UCSD-AML1 (cell line): ENCODE results near the gene CELSR2.
"Not testable (repeated sequence)": the region's sequence is repeated elsewhere in the genome, so short reads cannot be mapped to it uniquely, and the experiment has no call there.

Source experiments
- DNase-seq: peaks from one replicate; lab custom pipeline; 2025; ENCODE audit not compliant: unreplicated experiment; lab: John Stamatoyannopoulos, UW

Gene CELSR2

DNA sequence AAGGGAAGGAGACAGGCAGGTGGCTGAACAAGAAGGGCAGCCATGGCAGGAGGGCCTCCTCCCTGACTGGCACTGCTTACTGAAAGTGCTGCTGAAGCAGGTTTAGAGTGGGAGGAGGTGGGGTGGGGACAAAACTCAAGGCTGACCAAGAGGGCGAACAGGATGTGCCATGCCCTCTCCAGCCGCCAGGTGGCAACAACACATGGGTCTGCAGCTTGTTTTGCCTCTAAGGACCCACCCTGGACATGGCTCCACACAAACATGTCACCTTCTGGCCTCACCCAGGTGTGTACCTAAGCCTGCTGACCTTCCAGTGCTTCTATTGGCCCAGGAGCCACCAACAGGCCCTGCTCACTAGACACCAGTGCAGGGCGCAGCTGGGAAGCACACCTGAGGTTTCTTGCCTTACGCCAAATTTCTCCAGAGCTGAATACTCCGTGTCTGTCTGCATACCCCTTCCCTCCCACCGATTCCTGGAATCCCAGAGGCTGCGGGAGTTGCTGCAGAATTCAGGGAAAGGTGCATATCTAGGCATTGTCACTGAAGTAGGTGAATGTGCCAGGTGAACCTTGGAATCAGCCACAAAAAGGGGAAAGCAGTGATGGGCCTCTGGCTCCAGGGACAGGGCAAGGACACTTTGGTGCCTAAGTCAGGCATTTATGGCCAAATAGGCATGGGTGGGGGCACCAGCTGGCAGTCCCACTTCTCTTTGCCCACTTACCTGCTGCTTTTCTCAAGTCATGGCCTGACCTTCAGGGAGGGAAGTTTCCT, 28.3 kb downstream of the CELSR2 start:
- DNase-seq = peak; percentile 81

DNA sequence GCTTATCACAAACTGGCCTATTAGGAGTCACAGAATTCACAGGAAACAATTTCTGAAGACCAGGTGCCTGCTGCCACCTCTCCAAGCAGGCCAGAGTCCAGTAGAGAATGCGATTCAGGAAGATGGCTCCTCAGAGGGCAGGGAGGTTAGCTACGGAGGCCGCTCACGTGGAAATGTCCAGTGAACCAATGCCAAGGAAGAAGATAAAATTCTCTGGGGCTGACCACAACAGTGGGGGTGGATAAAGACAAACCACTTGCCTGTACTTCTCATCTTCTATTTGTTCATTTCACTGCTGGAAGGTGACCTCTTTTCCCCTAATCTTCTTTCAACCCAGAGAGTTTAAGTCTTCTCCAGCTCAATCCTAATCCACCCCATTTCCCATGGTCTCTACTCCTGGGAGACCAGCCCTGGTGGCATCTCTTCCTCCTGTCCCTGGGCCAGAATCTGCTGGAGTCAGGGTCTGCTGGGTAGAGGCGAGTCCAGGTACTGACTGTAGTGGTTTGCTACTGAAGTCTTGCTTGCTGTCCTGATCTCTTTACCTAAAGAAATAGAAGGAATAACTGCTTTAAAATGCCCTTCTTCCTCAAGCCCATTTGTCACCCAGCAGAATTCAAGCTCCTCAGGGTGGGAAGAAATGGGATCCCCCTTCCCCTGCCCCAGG, 30.4 kb downstream of the CELSR2 start:
- DNase-seq = no peak

GRCh38 chr1:109280862-109281261, 31.5 kb downstream of the CELSR2 start:
- DNase-seq = no peak

DNA sequence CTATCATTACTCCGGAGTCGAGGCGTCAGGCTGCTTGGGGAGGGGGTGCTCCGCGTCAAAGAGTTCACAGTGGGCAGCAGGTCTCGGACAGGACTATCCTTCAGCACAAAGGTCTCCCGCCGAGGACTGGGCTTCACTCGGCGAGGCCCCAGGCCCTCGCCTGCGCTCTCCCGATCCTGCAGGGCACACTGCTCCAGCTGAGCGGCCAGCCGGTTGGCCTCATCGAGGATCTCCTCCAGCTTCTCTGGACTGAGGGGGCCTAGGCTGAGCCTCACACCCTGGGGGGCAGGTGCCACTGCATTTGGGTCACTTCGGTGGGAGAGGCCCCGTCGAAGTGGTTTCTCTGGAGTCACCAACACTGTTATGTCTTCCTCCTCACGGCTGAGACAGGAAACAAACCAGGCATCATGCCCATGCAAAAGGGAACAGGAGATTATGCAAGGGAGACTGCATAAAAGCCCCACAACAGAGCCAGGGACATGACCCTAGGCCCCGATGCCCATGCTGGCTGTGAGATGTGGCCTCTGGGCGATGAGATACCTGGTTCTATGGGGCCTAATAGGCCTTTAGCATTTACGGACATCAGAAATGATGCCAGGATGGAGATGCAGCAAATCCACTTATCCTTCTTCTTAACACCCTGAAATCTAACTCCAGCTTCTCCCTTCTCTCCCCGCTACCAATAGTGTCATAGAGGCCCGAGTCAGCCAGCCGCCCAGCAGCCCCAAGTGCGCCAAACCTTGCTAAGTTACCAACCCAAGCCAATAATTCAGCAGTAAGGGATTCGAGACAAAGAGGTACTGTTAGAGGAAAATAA, 32.5 kb downstream of the CELSR2 start:
- no peak for DNase-seq

- DNase-seq = no peak
Observed at GRCh38 chr1:109282497-109282951, 33.2 kb downstream of the CELSR2 start.

DNA sequence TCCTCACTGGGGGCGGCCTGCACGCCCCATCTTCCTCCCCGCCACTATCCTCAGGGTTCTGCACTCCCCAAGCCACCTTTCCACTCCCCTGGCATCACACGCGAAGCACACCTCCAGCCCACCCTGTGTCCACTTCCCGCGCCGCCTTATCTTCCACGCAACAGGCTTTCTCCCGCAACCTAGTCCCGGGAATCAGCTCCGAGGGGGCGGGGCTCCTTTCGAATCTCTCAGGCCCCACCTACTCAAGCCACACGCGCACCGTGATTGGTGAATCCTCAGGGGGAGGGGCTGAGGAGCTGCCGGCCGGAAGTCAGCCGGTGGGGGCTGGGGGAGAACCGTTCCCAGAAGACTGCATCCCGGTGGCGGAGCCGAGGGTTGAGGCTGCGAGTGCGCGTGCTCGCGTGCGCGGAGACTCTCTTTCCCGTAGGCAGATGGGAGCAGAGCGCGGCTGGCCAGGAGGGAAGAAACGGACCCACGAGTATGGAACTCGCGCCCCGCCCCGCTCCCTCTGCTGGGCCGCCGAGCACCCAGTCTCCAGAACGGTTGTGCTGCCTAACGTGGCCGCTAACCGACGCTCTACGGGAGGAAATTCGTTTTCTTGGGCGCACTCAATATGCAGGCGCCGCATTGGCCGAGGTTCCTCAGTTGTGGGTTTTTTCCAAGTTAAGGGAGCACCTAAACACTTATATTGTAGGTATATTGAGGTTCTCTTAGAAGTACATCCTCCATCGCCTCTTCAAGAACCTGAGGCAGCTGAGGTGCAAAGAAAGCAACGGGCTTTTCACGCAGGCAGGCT, 33.8 kb downstream of the CELSR2 start, which contains the start of gene PSRC1:
TSS of gene PSRC1 (minus strand) at position 194 of the 796 bp plus-strand sequence.
- peak; percentile 93 for DNase-seq

DNA sequence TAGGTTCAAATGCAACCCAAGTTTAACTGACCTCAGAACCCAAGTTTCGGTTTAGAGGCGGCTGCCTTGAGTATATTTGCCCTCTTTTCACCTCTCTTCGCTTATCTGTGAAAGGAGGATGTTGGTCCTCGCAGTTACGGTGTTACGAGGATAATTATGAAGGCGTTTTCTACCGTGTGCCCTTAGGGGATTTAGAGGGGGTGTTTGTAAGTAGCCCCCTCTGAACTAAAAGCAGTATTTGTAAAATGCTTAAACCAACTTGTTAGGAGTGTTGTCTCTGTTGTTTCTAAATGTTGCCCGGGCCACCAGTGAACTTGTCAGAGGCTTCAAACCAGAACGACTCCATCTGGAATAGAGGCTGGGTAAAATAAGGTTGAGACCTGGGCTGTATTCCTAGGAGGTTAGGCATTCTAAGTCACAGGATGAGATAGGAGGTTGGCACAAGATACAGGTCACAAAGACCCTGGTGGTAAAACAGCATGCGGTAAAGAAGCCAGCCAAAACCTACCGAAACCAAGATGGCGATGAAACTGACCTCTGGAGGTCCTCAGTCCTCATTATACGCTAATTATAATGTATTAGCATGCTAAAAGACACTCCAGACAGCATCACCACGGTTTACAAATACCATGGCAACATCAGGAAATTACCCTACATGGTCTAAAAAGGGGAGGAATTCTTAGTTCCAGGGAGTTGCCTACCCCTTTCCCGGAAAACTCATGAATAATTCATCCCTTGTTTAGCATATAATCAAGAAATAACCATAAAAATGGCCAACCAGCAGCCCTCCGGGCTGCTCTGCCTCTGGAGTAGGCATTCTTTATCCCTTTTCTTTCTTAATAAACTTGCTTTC, 34.6 kb downstream of the CELSR2 start:
- no peak for DNase-seq

DNA sequence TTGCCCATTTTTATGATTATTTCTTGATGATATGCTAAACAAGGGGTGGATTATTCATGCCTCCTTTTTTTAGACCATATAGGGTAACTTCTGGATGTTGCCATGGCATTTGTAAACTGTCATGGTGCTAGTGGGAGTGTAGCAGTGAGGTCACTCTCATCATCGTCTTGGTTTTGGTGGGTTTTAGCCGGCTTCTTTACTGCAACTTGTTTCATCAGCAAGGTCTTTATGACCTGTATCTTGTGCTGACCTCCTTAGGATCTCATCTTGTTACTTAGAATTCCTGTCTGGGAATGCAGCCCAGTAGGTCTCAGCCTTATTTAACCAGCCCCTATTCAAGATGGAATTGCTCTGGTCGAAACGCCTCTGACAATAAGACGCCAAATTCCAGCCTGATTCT, 37.4 kb downstream of the CELSR2 start:
- not testable (repeated sequence) for DNase-seq

DNA sequence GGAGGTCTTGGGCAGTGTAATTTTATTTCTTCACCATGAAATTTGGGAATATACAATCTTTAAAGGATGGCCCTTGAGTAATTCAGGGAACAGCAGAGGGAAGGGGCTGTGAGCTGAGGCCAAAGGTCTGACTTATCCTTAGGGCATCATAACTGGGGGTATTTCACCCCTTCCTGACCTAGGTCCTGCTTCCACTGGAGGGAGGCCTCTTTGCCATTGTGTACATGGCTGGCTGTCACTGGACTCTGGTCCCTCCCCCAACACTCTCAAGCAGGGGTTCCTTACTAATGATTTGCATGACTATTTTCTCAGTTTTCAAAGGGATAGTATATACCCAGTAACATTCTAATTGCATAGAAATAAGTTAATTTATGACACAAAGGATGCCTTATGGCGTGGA, 40.8 kb downstream of the CELSR2 start:
- DNase-seq = no peak

DNA sequence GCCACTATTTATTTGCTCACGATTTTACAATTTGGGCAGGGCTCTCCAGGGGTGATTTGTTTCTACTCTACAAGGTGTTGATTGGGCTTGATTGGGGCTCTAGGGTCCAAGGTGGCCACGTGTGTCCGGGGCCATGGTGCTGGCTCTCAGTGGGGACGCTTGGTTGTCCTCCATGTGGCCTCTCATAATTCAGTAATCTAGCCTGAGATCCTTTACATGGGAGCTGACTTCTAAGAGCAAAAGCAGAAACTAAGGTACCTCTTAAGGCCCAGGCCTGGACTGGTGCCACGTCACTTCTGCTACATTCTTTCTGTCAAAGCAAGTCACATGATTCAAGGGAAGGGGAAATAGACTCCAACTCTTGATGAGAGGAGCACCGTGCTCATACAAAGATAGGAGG, 41.7 kb downstream of the CELSR2 start:
- no peak for DNase-seq

DNA sequence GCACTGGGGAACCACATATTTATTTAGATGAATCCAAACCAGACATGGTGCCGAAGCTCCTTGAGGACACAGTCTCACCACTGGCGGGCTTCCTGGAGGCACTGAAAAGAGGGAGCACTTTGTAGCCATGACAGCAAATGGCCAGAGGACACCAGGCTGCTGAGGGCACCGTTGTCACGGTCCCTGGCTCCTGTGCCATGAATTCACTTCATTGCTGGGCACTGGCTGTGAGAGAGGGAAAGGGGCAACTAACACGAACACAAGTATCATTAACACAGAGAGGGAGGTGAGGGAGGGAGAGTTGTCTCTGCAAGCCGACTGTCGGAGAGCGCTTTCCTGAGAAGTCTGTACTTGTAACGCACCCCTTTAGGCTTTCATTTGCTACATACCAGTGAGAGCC, 43.0 kb downstream of the CELSR2 start:
- no peak for DNase-seq

DNA sequence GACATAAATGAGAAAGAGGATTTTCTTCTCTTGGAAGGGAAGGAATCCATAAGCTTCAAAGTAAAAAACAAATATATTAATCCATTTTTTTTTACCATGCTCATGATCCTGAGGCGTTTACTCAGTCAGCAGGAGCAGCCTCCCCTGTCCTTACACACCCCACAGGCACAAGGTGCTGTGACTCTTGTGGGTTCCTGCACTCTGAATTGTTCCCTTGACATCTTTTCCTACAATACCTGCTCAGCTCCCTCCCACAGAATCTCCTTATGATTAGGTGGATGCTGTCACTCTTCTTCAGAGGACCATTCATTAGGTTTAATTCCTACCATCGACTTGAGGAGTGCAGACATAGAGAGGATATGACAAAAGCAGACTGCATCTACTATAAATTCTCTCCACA, 43.7 kb downstream of the CELSR2 start:
- no peak for DNase-seq

DNA sequence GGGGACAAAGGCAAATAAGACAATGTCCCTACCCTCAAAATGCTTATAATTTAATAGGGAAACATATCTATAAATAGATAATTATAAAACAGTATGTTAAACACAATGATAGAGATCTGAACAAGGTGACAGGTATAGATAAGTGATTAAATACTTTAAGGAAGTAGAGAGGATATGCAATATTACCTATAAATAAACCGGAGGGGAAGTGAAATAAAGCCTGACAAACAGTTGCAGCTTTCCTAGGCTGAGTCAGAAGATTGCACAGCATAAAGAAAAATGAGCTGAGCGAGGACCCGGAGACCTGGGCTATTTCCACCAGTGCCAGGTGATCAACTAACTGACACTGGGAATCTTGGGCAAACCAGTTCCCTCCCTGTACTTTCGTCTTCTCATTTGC, 45.1 kb downstream of the CELSR2 start:
- no peak for DNase-seq

GRCh38 chr1:109295712-109296415, 46.5 kb downstream of the CELSR2 start:
- DNase-seq = no peak

DNA sequence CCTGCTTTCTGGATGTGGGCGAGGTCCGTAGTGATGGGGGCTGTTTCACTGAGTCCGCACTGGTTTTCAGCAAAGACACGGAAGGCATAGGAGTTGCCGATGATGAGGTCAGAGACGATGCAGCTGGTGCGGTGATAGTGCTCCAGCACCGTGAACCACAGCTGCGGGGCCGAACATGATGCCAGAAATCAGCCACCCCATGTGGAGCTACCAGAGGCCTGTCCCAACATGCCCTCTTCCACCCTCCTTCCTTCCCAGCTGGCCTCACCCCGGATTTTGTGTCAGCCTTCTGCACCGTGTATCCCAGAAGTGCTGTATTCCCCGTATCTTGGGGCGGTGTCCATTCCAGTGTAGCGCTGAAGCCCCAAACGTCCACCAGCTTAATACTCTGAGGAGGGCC, 47.4 kb downstream of the CELSR2 start:
- no peak for DNase-seq

DNA sequence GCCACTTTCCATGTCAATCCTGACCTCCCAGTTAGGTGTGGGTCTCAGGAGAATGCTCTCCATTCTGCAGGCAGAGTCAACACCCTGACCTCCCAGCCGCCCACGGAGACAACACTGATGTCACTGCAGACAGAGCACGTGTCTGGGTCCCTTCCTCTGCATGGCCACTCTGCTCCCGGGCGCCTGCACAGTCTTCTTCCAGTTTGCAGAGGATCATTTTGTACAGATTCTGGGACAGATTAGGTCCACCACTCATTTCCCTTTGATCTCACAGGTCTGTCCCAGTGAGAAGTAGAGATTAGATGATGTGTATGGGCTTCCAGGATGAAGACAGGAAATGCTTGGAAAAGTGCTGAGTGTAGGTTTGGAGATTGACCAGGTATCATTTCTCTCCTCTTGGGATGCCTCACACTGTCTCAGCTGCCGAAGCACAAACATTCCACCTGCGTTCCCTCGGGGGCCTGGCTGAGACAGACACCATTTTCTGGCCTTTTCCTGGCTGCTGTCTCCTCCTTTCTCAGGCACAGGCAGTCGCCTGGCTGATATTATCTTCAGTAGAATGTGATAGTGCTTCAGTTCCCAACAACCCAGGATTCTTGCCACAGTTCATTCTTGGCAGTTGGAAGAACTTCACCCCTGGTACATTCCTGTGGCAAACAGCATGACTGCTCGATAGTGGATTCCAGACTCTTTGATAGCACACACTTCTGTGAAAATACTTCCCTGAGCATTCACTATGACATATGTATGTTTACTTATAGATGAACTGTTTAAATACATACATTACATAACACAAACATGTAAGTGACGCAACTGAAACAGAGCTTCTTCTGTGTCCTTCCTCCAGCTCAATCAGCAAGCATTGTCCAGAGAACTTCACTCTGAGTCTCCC, 49.6 kb downstream of the CELSR2 start:
- DNase-seq = no peak

DNA sequence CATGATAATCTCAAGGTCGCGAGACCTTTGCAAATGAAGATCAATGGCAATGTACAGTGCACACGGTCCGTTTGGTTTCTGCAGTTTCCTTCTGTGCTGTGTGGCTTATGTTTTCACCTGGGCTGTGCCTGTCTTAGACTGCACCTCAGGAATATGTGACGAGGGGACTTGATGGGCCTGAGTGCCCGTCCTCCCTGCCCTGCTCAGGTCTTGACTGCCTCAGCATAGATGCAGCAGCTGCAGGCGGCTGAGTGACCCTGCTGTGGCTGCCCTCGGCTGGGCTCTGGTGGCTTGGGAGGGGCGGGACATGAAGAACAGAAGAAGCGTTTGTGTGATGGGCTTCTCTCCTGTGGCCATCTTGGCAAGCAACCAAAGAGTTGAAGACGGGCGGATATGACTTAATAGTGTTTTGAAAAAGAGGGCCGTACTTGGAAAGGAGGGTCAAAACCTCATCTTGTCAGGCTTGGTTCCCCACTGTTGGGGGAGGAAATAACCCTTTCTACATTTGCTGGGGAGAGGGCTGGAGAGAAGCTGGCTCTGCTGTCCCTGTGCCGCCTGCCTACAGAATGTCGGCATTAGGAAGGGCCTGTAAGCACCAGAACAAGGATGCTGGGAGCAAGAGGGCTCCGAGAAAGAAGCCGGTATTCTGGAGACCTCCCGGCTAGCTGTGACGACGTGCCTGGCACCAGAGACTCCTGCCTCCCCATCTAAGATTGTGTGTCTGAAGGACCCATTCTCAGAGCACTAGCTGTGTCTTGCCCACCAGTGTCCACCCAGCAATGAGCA, 50.4 kb downstream of the CELSR2 start:
- DNase-seq = no peak
